C4-2B (cell line): ENCODE measurements around the gene TVP23C.

Source experiments
- H3K27ac ChIP-seq: fragments of 450-650 bp; 2 replicates; pipeline ENCODE4 v1.5.1; 2017
- ZFX ChIP-seq: fragments of 450-650 bp; IDR thresholded peaks from 2 replicates; pipeline ENCODE4 v1.6.1; 2017
- TF ChIP-seq, protein P1 (sequence below): fragments of 450-650 bp; conservative IDR thresholded peaks from 2 replicates; pipeline ENCODE4 v1.5.1; 2017; ENCODE audit warnings: mild to moderate bottlenecking

TVP23C gene

DNA sequence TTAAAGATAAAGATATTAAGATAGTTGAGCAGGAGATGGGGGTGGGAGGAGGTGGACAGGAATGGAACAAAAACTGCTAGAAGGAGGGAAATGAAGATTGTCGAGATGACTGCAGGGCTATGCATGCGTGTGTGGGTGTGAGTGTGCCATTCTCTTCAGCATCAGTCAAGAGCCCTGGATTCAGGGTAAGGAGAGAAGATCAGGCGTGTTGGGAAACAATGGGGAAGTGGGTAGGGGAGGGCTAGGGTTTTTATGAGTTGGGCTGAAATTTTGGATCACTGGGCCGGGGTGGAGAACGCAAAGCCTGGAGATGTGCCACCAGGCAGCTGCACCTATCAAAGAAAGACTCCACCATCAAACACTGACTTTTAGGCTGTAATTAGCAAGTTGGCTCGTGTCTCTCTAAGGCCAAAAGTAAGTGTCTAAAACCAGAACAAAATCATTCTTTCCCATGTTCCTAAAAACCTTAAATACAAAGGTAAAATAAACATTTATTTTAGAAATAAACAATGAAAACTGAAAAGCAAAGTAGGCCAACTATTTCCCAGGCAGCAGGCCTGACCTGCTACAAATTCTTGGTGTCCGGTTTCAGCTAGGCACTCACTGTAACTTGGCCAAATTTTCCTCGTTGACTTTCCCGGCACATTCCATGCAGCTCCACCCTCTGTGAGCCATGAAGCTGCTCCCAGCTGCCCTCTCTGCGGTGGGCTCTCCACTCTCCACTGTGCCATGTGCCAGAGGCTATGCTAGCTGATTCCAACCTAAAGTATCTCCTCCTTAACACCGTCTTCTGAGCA, 100.1 kb downstream of the TVP23C start:
- H3K27ac ChIP-seq: peak overlapping the region; percentile 56
- TF ChIP-seq ZFX: no peak

DNA sequence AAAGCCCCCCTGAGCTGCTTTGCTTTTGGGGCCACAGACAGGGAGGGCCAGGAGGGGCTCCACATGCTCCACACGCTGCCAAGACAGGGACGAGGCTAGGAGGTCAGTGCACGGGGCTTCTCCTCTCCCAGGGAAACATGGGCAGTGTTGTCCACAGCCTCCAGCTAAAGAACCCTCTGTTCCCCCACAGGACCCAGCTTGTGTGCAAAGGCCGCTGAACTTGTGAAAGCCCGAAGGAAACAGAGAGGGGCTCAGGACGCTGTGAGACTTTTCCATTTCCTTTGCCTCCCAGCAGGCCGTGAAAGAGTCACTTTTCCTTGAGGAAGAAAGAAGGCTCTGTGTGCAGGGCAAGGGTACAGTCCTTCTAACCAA, 105.6 kb downstream of the TVP23C start:
- TF ChIP-seq ZFX: no peak
- TF ChIP-seq, protein P1, sequence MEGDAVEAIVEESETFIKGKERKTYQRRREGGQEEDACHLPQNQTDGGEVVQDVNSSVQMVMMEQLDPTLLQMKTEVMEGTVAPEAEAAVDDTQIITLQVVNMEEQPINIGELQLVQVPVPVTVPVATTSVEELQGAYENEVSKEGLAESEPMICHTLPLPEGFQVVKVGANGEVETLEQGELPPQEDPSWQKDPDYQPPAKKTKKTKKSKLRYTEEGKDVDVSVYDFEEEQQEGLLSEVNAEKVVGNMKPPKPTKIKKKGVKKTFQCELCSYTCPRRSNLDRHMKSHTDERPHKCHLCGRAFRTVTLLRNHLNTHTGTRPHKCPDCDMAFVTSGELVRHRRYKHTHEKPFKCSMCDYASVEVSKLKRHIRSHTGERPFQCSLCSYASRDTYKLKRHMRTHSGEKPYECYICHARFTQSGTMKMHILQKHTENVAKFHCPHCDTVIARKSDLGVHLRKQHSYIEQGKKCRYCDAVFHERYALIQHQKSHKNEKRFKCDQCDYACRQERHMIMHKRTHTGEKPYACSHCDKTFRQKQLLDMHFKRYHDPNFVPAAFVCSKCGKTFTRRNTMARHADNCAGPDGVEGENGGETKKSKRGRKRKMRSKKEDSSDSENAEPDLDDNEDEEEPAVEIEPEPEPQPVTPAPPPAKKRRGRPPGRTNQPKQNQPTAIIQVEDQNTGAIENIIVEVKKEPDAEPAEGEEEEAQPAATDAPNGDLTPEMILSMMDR: no peak
- H3K27ac ChIP-seq: no peak overlapping the region

DNA sequence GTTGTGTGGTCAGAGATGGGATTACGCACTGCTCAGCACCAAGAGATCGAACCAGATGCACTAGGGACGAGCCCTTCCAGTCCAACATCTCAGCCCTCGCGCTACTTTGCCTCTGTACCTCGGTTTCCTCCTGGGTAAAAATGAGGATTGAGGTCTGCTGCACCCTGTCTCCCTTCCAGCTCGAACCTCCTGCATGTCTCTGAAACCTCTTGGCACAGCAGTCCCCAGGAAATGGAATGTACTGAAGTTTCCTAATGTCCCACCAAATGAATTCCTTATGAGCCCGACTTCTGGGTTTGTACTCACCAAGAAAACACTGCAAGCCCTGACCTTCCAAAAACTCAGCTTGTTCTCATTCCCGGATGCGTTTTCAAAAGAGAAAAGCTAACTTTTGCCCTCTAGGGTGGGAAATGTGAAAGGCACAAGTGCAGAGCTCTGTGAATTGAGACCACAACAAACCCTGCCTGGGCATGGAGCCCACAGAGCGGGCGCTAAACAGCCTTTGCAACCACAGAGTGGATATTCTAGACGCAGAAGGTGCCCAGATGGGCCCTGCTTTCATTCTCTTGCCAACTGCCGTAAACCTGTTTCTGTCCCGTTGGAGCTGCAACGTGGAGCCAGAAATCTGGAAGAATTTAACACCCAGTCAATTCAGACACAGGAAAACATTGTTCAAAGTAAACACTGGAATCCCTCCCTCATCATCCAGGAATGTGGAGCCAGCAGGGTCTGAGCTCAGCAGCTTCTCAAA, 106.1 kb downstream of the TVP23C start:
- TF ChIP-seq, protein P1: no peak
- TF ChIP-seq ZFX: no peak
- no peak overlapping the region for H3K27ac ChIP-seq

DNA sequence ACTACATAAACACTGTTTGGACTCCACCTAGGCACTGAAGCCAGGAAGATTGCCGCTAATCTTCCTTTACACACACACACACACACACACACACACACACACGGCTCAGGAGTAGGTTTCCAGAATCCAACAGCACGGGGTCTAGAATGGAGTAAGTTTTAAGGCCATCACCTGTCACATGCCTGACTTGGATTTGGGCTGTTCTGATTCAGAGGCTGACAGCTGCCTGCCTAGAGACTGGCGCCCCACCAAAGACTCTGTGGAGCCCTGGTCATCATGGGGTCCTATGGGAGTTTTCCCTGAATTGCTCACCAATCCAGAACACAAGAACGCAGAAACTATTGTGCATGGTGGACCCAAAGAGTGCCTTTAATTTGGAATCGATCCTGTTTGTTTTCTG, 106.8 kb downstream of the TVP23C start:
- TF ChIP-seq ZFX: no peak
- TF ChIP-seq, protein P1: no peak
- H3K27ac ChIP-seq: no peak overlapping the region

GRCh38 chr17:15454346-15454745, 108.9 kb downstream of the TVP23C start:
- no peak overlapping the region for H3K27ac ChIP-seq
- no peak for TF ChIP-seq ZFX
- TF ChIP-seq, protein P1: no peak

GRCh38 chr17:15453782-15454181, 109.5 kb downstream of the TVP23C start:
- no peak for TF ChIP-seq ZFX
- TF ChIP-seq, protein P1: no peak

GRCh38 chr17:15453246-15453645, 110.0 kb downstream of the TVP23C start:
- TF ChIP-seq ZFX: no peak
- TF ChIP-seq, protein P1: no peak
- no peak overlapping the region for H3K27ac ChIP-seq

More at GRCh38 chr17:15453782-15454181, 109.5 kb downstream of the TVP23C start:
- H3K27ac ChIP-seq: no peak overlapping the region
